GM12801 (cell line): ENCODE data around the gene PCDH19.

ENCODE experiments used
- CTCF ChIP-seq: IDR thresholded peaks from one replicate; pipeline ENCODE4 v1.5.1; 2011; ENCODE audit warnings: control low read depth; ENCODE audit not compliant: insufficient read length; ENCODE audit errors: extremely low read depth

The PCDH19 gene

GRCh38 chrX:100277231-100277630, 132.8 kb downstream of the PCDH19 start:
- no peak for TF ChIP-seq CTCF

- TF ChIP-seq CTCF: no peak
Measured at GRCh38 chrX:100274916-100275315, 135.2 kb downstream of the PCDH19 start.

GRCh38 chrX:100265179-100265578, 144.9 kb downstream of the PCDH19 start:
- TF ChIP-seq CTCF: no peak

GRCh38 chrX:100264200-100264599, 145.9 kb downstream of the PCDH19 start:
- TF ChIP-seq CTCF: no peak

GRCh38 chrX:100263650-100264049, 146.4 kb downstream of the PCDH19 start:
- no peak for TF ChIP-seq CTCF

- TF ChIP-seq CTCF: no peak
Measured at GRCh38 chrX:100248885-100249493, 161.1 kb downstream of the PCDH19 start.

- TF ChIP-seq CTCF: no peak
Measured at GRCh38 chrX:100247826-100248225, 162.2 kb downstream of the PCDH19 start.

GRCh38 chrX:100244681-100245080, 165.4 kb downstream of the PCDH19 start:
- no peak for TF ChIP-seq CTCF
